SK-N-SH (cell line): Measurements from ENCODE around the gene NAA20. TPM values are rescaled to one million over a fixed set of nuclear protein-coding genes. Genes with fewer than 3 reads are reported as not detected.

Source experiments
- CTCF ChIA-PET: fragments of 300-600, 350-600 bp; formaldehyde crosslinking; extraction: SDS; loops from one replicate; lab custom pipeline; 2021; lab: Yijun Ruan, JAX
- POLR2A ChIA-PET: fragments of 350-600 bp; sonication (Branson Sonifier 250); formaldehyde crosslinking; extraction: SDS; loops from one replicate; lab custom pipeline; 2020; ENCODE audit warnings: antibody characterized with exemption, inconsistent platforms; lab: Yijun Ruan, JAX
- DNase-seq: peaks from one replicate; pipeline ENCODE4 v3.0.0; 2012
- H2AFZ ChIP-seq: fragments of 200-600 bp; sonication (generic); 2 replicates; pipeline ENCODE4 v1.8.1; 2016; ENCODE audit warnings: antibody characterized with exemption, mild to moderate bottlenecking, low read depth
- H3F3A ChIP-seq: fragments of 200-600 bp; sonication (generic); replicated peaks from 2 replicates; pipeline ENCODE3; 2016; ENCODE audit warnings: antibody characterized with exemption, mild to moderate bottlenecking; ENCODE audit not compliant: insufficient read depth
- H3K27ac ChIP-seq, 2 experiments: fragments of 200-500 bp in 1 of 2; fragments of 200-600 bp in 1 of 2; sonication (Bioruptor generic) in 1 of 2; sonication (generic), shearing (Covaris generic) in 1 of 2; 2 replicates each; pipeline versions ENCODE4 v1.5.1 to v1.6.1; 2014 to 2016; ENCODE audit warnings: low read depth in 2 of 2, inconsistent platforms in 1 of 2, low read length in 1 of 2, mild to moderate bottlenecking in 1 of 2, mixed read lengths in 1 of 2
- H3K27me3 ChIP-seq: fragments of 200-600 bp; sonication (generic), shearing (Covaris generic); 2 replicates; pipeline ENCODE4 v1.6.1; 2016; ENCODE audit warnings: mixed run types; ENCODE audit not compliant: insufficient read depth
- H3K36me3 ChIP-seq, 2 experiments: fragments of 200-500 bp in 1 of 2; fragments of 200-600 bp in 1 of 2; sonication (Bioruptor generic) in 1 of 2; sonication (generic) in 1 of 2; replicated peaks in 1 of 2; 2 replicates each; pipeline versions ENCODE3 to v1.5.1; 2014 to 2016; ENCODE audit warnings: low read length in 1 of 2, mild to moderate bottlenecking in 1 of 2; ENCODE audit not compliant: insufficient read depth in 2 of 2, control insufficient read depth in 1 of 2
- H3K4me1 ChIP-seq, 2 experiments: fragments of 200-500 bp in 1 of 2; fragments of 200-600 bp in 1 of 2; sonication (Bioruptor generic) in 1 of 2; sonication (generic), shearing (Covaris generic) in 1 of 2; 2 replicates each; pipeline versions ENCODE4 v1.5.1 to v1.6.1; 2014 to 2016; ENCODE audit warnings: low read depth in 1 of 2, low read length in 1 of 2, mixed run types in 1 of 2; ENCODE audit not compliant: insufficient read depth in 2 of 2, control insufficient read depth in 1 of 2
- H3K4me2 ChIP-seq: fragments of 200-600 bp; sonication (generic), shearing (Covaris generic); 2 replicates; pipeline ENCODE4 v1.6.1; 2017; ENCODE audit warnings: mixed run types
- H3K4me3 ChIP-seq, 2 experiments: fragments of 200-500 bp in 1 of 2; fragments of 200-600 bp in 1 of 2; sonication (Bioruptor generic) in 1 of 2; sonication (generic), shearing (Covaris generic) in 1 of 2; 2 replicates each; pipeline versions ENCODE4 v1.5.1 to v1.8.1; 2014 to 2016; ENCODE audit warnings: low read depth in 2 of 2, inconsistent platforms in 1 of 2, low read length in 1 of 2, mild to moderate bottlenecking in 1 of 2, mixed read lengths in 1 of 2, moderate library complexity in 1 of 2
- H3K79me2 ChIP-seq: fragments of 200-600 bp; sonication (generic); 2 replicates; pipeline ENCODE4 v1.8.1; 2017; ENCODE audit warnings: mild to moderate bottlenecking; ENCODE audit not compliant: insufficient read depth
- H3K9ac ChIP-seq: fragments of 200-600 bp; sonication (generic); 2 replicates; pipeline ENCODE4 v1.6.1; 2017; ENCODE audit warnings: mixed run types
- H3K9me2 ChIP-seq: fragments of 200-600 bp; sonication (generic); 2 replicates; pipeline ENCODE4 v1.6.1; 2017; ENCODE audit warnings: mixed run types
- H3K9me3 ChIP-seq: fragments of 200-600 bp; sonication (generic); 2 replicates; pipeline ENCODE4 v1.6.1; 2017; ENCODE audit warnings: mixed run types, mild to moderate bottlenecking, moderate library complexity
- H4K20me1 ChIP-seq: fragments of 200-600 bp; sonication (generic); 2 replicates; pipeline ENCODE4 v1.6.1; 2017; ENCODE audit warnings: mild to moderate bottlenecking, mixed run types; ENCODE audit not compliant: insufficient read depth
- CHD2 ChIP-seq: fragments of 150-350 bp; IDR thresholded peaks from 2 replicates; pipeline ENCODE4 v1.6.1; 2018; ENCODE audit warnings: low read length; ENCODE audit not compliant: partially characterized antibody
- ELF1 ChIP-seq: IDR thresholded peaks from 2 replicates; pipeline ENCODE4 v1.4.0; 2012
- EZH2phosphoT487 ChIP-seq: fragments of 200-600 bp; sonication (generic); IDR thresholded peaks from 2 replicates; pipeline ENCODE4 v1.6.1; 2017; ENCODE audit warnings: low read depth, mixed run types, mild to moderate bottlenecking, antibody characterized with exemption, moderate library complexity, borderline replicate concordance
- FOXJ3 ChIP-seq: sonication (generic); formaldehyde crosslinking; IDR thresholded peaks from 2 replicates; pipeline ENCODE4 v1.5.1; 2020; ENCODE audit warnings: mild to moderate bottlenecking, missing genetic modification reagents
- GABPA ChIP-seq: IDR thresholded peaks from 2 replicates; pipeline ENCODE4 v1.4.0; 2012; ENCODE audit warnings: low read depth, mild to moderate bottlenecking
- GATA2 ChIP-seq: sonication (generic); formaldehyde crosslinking; IDR thresholded peaks from 2 replicates; pipeline ENCODE4 v1.5.0; 2020; ENCODE audit warnings: mild to moderate bottlenecking, missing genetic modification reagents
- JUND ChIP-seq: IDR thresholded peaks from 2 replicates; pipeline ENCODE4 v1.4.0; 2012
- MEF2A ChIP-seq: IDR thresholded peaks from 2 replicates; pipeline ENCODE4 v1.4.0; 2012; ENCODE audit warnings: low read depth, borderline replicate concordance
- NRF1 ChIP-seq: IDR thresholded peaks from 2 replicates; pipeline ENCODE4 v1.6.1; 2012; ENCODE audit warnings: low read depth, mild to moderate bottlenecking, low read length
- POLR2AphosphoS5 ChIP-seq: IDR thresholded peaks from 2 replicates; pipeline ENCODE4 v1.6.1; 2012; ENCODE audit warnings: low read depth, low read length
- RAD21 ChIP-seq: IDR thresholded peaks from 2 replicates; pipeline ENCODE4 v1.6.1; 2012; ENCODE audit warnings: mild to moderate bottlenecking, low read length
- RFX5 ChIP-seq: IDR thresholded peaks from 2 replicates; pipeline ENCODE4 v1.6.1; 2012; ENCODE audit warnings: mild to moderate bottlenecking, improper control_type of control experiment, low read length
- RXRA ChIP-seq: IDR thresholded peaks from 2 replicates; pipeline ENCODE4 v1.4.0; 2012; ENCODE audit warnings: low read depth, mild to moderate bottlenecking, borderline replicate concordance
- SIN3A ChIP-seq: IDR thresholded peaks from 2 replicates; pipeline ENCODE4 v1.6.1; 2012; ENCODE audit warnings: low read depth, mild to moderate bottlenecking, low read length, moderate library complexity, borderline replicate concordance
- SMC3 ChIP-seq: IDR thresholded peaks from 2 replicates; pipeline ENCODE4 v1.6.1; 2012; ENCODE audit warnings: low read depth, low read length, improper control_type of control experiment
- TAF1 ChIP-seq: IDR thresholded peaks from 2 replicates; pipeline ENCODE4 v1.6.1; 2012; ENCODE audit warnings: low read depth, mild to moderate bottlenecking, low read length, moderate library complexity, borderline replicate concordance
- TEAD4 ChIP-seq: IDR thresholded peaks from 2 replicates; pipeline ENCODE4 v1.4.0; 2012; ENCODE audit warnings: mild to moderate bottlenecking, borderline replicate concordance; ENCODE audit not compliant: insufficient read depth
- YY1 ChIP-seq: IDR thresholded peaks from 2 replicates; pipeline ENCODE4 v1.4.0; 2012; ENCODE audit warnings: low read depth, mild to moderate bottlenecking
- WGBS: methylation state at CpG from one replicate; pipeline ENCODE4 v1.1.6; 2017; ENCODE audit warnings: low lambda C conversion rate; 5-methylcytosine and 5-hydroxymethylcytosine counted together
- polyA plus RNA-seq, 3 experiments: library from polyadenylated mRNA; depleted of rRNA; stranded (reverse); fragments of >200 nt; gene quantifications; 2 replicates each; pipeline ENCODE4 v1.2.3, GENCODE V29; 2012
- TF ChIP-seq, protein P1 (sequence below): IDR thresholded peaks from 2 replicates; pipeline ENCODE4; 2012
- TF ChIP-seq, protein P2 (sequence below): fragments of 150-350 bp; IDR thresholded peaks from 2 replicates; pipeline ENCODE4 v1.6.1; 2016; ENCODE audit warnings: mild to moderate bottlenecking, low read depth, low read length
- TF ChIP-seq, protein P3 (sequence below): IDR thresholded peaks from 2 replicates; pipeline ENCODE4 v1.4.0; 2012; ENCODE audit warnings: low read depth, borderline replicate concordance
- TF ChIP-seq, protein P4 (sequence below): IDR thresholded peaks from 2 replicates; pipeline ENCODE4 v1.4.0; 2012; ENCODE audit warnings: low read depth

The NAA20 gene
- polyA plus RNA-seq, 1 of the 3 experiments (the other 2 are of a cell fraction) = 85.0 TPM

DNA sequence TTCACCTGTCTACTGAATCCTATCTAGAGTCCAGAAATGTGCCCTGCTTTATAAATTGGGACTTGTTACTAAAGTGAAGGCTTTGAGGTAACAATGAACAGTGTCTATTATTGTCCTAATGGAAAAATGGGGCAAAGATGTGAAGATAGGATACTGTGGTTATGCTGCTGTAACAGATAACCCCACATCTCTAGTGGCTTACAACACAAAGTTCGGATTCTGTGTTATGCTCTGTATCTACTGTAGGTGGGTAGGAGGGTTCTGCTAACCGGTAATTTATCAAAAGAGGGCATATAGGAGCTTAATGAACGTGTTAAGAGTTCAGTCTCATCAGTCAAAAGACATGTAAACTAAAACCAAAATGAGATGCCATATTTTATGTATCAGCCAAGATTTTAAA lies 6.2 kb downstream of the NAA20 start:
- POLR2A ChIA-PET = no interaction called here
- no peaks in the 10 kb centered on the region for H3K27me3 ChIP-seq
- H3K9me2 ChIP-seq = no peaks in the 10 kb centered on the region
- TF ChIP-seq GABPA (no peak), TEAD4 (no peak), CHD2 (no peak), RAD21 (no peak), ELF1 (no peak), TAF1 (no peak), POLR2AphosphoS5 (no peak), YY1 (no peak), RXRA (no peak), SMC3 (no peak), MEF2A (no peak), JUND (no peak), GATA2 (no peak), RFX5 (no peak)
- TF ChIP-seq, protein P1, sequence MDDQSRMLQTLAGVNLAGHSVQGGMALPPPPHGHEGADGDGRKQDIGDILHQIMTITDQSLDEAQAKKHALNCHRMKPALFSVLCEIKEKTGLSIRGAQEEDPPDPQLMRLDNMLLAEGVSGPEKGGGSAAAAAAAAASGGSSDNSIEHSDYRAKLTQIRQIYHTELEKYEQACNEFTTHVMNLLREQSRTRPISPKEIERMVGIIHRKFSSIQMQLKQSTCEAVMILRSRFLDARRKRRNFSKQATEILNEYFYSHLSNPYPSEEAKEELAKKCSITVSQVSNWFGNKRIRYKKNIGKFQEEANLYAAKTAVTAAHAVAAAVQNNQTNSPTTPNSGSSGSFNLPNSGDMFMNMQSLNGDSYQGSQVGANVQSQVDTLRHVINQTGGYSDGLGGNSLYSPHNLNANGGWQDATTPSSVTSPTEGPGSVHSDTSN = no peak
- TF ChIP-seq, protein P2, sequence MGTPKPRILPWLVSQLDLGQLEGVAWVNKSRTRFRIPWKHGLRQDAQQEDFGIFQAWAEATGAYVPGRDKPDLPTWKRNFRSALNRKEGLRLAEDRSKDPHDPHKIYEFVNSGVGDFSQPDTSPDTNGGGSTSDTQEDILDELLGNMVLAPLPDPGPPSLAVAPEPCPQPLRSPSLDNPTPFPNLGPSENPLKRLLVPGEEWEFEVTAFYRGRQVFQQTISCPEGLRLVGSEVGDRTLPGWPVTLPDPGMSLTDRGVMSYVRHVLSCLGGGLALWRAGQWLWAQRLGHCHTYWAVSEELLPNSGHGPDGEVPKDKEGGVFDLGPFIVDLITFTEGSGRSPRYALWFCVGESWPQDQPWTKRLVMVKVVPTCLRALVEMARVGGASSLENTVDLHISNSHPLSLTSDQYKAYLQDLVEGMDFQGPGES = no peak
- TF ChIP-seq, protein P3, sequence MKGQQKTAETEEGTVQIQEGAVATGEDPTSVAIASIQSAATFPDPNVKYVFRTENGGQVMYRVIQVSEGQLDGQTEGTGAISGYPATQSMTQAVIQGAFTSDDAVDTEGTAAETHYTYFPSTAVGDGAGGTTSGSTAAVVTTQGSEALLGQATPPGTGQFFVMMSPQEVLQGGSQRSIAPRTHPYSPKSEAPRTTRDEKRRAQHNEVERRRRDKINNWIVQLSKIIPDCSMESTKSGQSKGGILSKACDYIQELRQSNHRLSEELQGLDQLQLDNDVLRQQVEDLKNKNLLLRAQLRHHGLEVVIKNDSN = no peak
- TF ChIP-seq, all 33 proteins: peak for 0
- no peak overlapping the region for H3K4me2 ChIP-seq
- no peak overlapping the region for H3K27ac ChIP-seq
- H4K20me1 ChIP-seq = peaks cover 40% of the 10 kb centered on the region
- no peak overlapping the region for H3K4me3 ChIP-seq
- CTCF ChIA-PET = no interaction called here
- H3K9ac ChIP-seq = no peak overlapping the region
- H3K4me1 ChIP-seq = peaks cover 6 to 14% of the 10 kb centered on the region in 2 experiments; a peak in 3 of 4 replicates
- DNase-seq = no peak
- peaks cover 96% of the 10 kb centered on the region for H3K79me2 ChIP-seq
- WGBS = 97% methylated on average over 3 of the region's 3 CpGs
- no peaks in the 10 kb centered on the region for H3K9me3 ChIP-seq
- H3F3A ChIP-seq = peaks cover 8% of the 10 kb centered on the region
- H2AFZ ChIP-seq = no peak overlapping the region
- H3K36me3 ChIP-seq = peaks cover 35 to 44% of the 10 kb centered on the region in 2 experiments

DNA sequence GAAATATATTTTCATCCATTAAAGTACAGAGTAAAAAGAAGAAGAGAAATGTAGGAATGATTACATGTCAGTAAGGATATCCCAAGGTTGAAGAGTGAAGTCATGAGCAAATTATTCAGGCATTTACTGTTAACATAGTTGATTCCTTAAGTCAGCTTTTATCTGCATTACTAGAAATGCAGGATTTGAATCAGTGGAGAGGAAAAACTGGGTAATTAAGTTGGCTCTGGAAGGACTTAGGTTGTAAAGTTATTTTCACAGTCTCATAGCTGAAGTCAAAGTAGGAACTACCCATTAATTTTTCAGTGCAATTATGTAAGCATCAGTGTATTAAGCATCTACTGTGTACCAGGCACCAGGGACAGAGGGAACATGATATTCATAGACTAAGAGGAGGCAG lies 7.8 kb downstream of the NAA20 start:
- CTCF ChIA-PET = no interaction called here
- H3F3A ChIP-seq = peaks cover 8% of the 10 kb centered on the region
- H3K4me3 ChIP-seq = no peak overlapping the region
- H3K27ac ChIP-seq = peak overlapping the region in 1 of 2 experiments; percentile 1; a peak in 3 of 4 replicates
- H3K9me3 ChIP-seq = no peaks in the 10 kb centered on the region
- peaks cover 44 to 45% of the 10 kb centered on the region in 2 experiments for H3K36me3 ChIP-seq
- POLR2A ChIA-PET = no interaction called here
- H3K9me2 ChIP-seq = no peaks in the 10 kb centered on the region
- peaks cover 31% of the 10 kb centered on the region for H4K20me1 ChIP-seq
- peaks cover 0 to 6% of the 10 kb centered on the region in 2 experiments; a peak in 2 of 4 replicates for H3K4me1 ChIP-seq
- no peak overlapping the region for H3K4me2 ChIP-seq
- H3K9ac ChIP-seq = no peak overlapping the region
- TF ChIP-seq POLR2AphosphoS5 = no peak
- TF ChIP-seq, protein P1 = no peak
- TF ChIP-seq FOXJ3 (CRISPR knock-in tag) = no peak
- TF ChIP-seq EZH2phosphoT487 = no peak
- no peak for TF ChIP-seq TAF1
- TF ChIP-seq, protein P4, sequence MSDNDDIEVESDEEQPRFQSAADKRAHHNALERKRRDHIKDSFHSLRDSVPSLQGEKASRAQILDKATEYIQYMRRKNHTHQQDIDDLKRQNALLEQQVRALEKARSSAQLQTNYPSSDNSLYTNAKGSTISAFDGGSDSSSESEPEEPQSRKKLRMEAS = no peak
- TF ChIP-seq JUND = 0 out of 2 replicates have a peak, but pooled peaks have one; percentile 21
- no peak for TF ChIP-seq NRF1
- no peak for TF ChIP-seq SIN3A
- H3K79me2 ChIP-seq = peaks cover 94% of the 10 kb centered on the region
- H3K27me3 ChIP-seq = no peaks in the 10 kb centered on the region
- H2AFZ ChIP-seq = no peak overlapping the region
- no peak for DNase-seq
